Measurements from ENCODE around the gene EXOC4. TPM values are rescaled to one million over a fixed set of nuclear protein-coding genes. Genes with fewer than 3 reads are reported as not detected.
"Not testable (repeated sequence)": the region's sequence is repeated elsewhere in the genome, so short reads cannot be mapped to it uniquely, and the experiment has no call there.

Gene EXOC4
- polyA plus RNA-seq, 3 donors = 76.4 to 81.9 (median 78.9) TPM

GRCh38 chr7:134071355-134072331 lies 818.8 kb downstream of the EXOC4 start:
- DNase-seq (ENCODE audit: low read depth in 3 of 3, low spot score in 2 of 3) = no peak

GRCh38 chr7:134073276-134073675 lies 820.4 kb downstream of the EXOC4 start:
- no peak for DNase-seq (ENCODE audit: low read depth in 3 of 3, low spot score in 2 of 3)

GRCh38 chr7:134075799-134076198 lies 822.9 kb downstream of the EXOC4 start:
- DNase-seq (ENCODE audit: low read depth in 3 of 3, low spot score in 2 of 3) = no peak

GRCh38 chr7:134077560-134077959 lies 824.7 kb downstream of the EXOC4 start:
- not testable (repeated sequence) for DNase-seq (ENCODE audit: low read depth in 3 of 3, low spot score in 2 of 3)

- DNase-seq (ENCODE audit: low read depth in 3 of 3, low spot score in 2 of 3) = no peak
Measured at GRCh38 chr7:134078991-134079390, 826.1 kb downstream of the EXOC4 start.

- no peak for DNase-seq (ENCODE audit: low read depth in 3 of 3, low spot score in 2 of 3)
Measured at GRCh38 chr7:134081695-134082094, 828.8 kb downstream of the EXOC4 start.

- no peak for DNase-seq (ENCODE audit: low read depth in 3 of 3, low spot score in 2 of 3)
Measured at GRCh38 chr7:134083766-134084487, 831.0 kb downstream of the EXOC4 start.

GRCh38 chr7:134084488-134085144 lies 831.7 kb downstream of the EXOC4 start:
- no peak for DNase-seq (ENCODE audit: low read depth in 3 of 3, low spot score in 2 of 3)

GRCh38 chr7:134085311-134085710 lies 832.4 kb downstream of the EXOC4 start:
- no peak for DNase-seq (ENCODE audit: low read depth in 3 of 3, low spot score in 2 of 3)

- no peak for DNase-seq (ENCODE audit: low read depth in 3 of 3, low spot score in 2 of 3)
Measured at GRCh38 chr7:134086998-134087735, 834.3 kb downstream of the EXOC4 start.

GRCh38 chr7:134088199-134088598 lies 835.3 kb downstream of the EXOC4 start:
- DNase-seq (ENCODE audit: low read depth in 3 of 3, low spot score in 2 of 3) = no peak

- DNase-seq (ENCODE audit: low read depth in 3 of 3, low spot score in 2 of 3) = no peak
Measured at GRCh38 chr7:134089446-134089845, 836.6 kb downstream of the EXOC4 start.

- DNase-seq (ENCODE audit: low read depth in 3 of 3, low spot score in 2 of 3) = no peak
Measured at GRCh38 chr7:134098072-134098471, 845.2 kb downstream of the EXOC4 start.

GRCh38 chr7:134101716-134102115 lies 848.8 kb downstream of the EXOC4 start:
- DNase-seq (ENCODE audit: low read depth in 3 of 3, low spot score in 2 of 3) = no peak

- DNase-seq (ENCODE audit: low read depth in 3 of 3, low spot score in 2 of 3) = no peak
Measured at GRCh38 chr7:134104166-134104565, 851.3 kb downstream of the EXOC4 start.

- DNase-seq (ENCODE audit: low read depth in 3 of 3, low spot score in 2 of 3) = no peak
Measured at GRCh38 chr7:134105841-134106240, 853.0 kb downstream of the EXOC4 start.

- DNase-seq (ENCODE audit: low read depth in 3 of 3, low spot score in 2 of 3) = no peak
Measured at GRCh38 chr7:134108802-134109201, 855.9 kb downstream of the EXOC4 start.

- no peak for DNase-seq (ENCODE audit: low read depth in 3 of 3, low spot score in 2 of 3)
Measured at GRCh38 chr7:134113655-134114054, 860.8 kb downstream of the EXOC4 start.

GRCh38 chr7:134114992-134115391 lies 862.1 kb downstream of the EXOC4 start:
- DNase-seq (ENCODE audit: low read depth in 3 of 3, low spot score in 2 of 3) = no peak
